ENCODE measurements around the gene TPRG1L.
A peak's percentile ranks its signal among the peaks of the same experiment; 100 is the strongest.

TPRG1L gene

DNA sequence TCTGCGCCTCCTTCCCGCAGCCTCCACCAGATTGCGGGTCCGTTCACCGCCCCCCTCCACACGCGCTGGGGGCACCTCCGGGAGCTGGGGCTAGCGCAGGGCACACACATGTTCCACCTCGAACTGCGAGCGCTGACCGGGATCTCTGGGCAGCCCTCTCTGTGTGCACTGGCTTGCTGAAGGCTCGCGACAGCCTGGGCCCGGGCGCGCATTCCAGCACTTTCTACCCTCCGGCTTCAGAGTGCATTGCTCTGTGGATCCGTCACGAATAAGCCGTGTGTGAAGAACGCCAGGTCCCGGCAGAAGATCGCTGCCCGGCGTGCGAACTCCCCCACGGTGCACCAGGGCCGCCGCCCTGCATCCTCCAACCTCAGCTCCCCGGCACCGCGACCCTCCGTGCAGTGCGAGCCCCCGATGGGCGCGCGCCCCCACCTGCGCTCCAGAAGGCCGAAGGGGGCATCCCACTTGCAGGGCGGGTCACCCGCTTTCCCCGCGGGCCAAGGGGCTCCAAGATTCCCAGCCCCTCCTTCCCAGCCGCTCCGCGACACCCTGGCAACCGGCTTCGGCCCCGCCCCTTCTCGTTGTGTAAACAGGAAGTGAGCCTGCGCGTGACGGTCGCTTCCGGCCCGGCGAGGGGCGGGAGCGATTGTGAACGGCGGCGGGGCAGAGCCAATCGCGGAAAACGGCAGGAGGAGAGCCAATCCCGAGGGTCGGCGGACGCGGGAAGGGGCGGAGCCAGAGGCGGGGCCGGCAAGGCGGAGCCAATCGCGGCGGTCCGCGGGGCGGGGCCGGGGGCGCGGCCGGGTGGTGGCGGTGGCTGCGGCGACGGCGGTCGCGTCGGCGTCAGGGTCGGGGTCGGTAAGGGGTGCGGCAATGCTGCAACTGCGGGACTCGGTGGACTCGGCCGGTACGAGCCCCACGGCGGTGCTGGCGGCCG, at the start of gene TPRG1L:
TSS of gene TPRG1L (plus strand) at position 816 of the 937 bp plus-strand sequence. CDS start at position 874, 58 bp downstream.
- Histone ChIP-seq H3K27ac (ENCODE audit: extremely low read depth, low read depth, low read length) (no peak within 1 kb of the TSS; the same call in 1 of the 2 replicates), H3K9me3 (ENCODE audit: control insufficient read depth, insufficient read depth, low read depth, low read length) (no peaks in the 10 kb centered on the region), H3K4me1 (ENCODE audit: control insufficient read depth, insufficient read depth, low read length) (no peaks in the 10 kb centered on the region), H3K4me3 (ENCODE audit: low read depth, low read length) (peak within 1 kb of the TSS; percentile 95), H3K36me3 (ENCODE audit: control insufficient read depth in 2 of 2, insufficient read depth in 1 of 2, low read length in 2 of 2) (peaks cover 11 to 27% of the 10 kb centered on the region in 2 experiments)
- ChIA-PET CTCF (interaction anchor here (0.6 to 2.0 kb wide), 3 partner anchors 9 to 122 kb away, joined by 3 to 11 read pairs (median 4); no protein-coding TSS in a partner anchor), POLR2A (no interaction called here)
- peak; percentile 69 for TF ChIP-seq ZNF335 (tag by site-specific recombination; conservative IDR thresholded peaks at IDR 0.05)
- no peak for TF ChIP-seq ZNF514 (tag by site-specific recombination; IDR thresholded peaks at IDR 0.05)
- TF ChIP-seq, protein P1, sequence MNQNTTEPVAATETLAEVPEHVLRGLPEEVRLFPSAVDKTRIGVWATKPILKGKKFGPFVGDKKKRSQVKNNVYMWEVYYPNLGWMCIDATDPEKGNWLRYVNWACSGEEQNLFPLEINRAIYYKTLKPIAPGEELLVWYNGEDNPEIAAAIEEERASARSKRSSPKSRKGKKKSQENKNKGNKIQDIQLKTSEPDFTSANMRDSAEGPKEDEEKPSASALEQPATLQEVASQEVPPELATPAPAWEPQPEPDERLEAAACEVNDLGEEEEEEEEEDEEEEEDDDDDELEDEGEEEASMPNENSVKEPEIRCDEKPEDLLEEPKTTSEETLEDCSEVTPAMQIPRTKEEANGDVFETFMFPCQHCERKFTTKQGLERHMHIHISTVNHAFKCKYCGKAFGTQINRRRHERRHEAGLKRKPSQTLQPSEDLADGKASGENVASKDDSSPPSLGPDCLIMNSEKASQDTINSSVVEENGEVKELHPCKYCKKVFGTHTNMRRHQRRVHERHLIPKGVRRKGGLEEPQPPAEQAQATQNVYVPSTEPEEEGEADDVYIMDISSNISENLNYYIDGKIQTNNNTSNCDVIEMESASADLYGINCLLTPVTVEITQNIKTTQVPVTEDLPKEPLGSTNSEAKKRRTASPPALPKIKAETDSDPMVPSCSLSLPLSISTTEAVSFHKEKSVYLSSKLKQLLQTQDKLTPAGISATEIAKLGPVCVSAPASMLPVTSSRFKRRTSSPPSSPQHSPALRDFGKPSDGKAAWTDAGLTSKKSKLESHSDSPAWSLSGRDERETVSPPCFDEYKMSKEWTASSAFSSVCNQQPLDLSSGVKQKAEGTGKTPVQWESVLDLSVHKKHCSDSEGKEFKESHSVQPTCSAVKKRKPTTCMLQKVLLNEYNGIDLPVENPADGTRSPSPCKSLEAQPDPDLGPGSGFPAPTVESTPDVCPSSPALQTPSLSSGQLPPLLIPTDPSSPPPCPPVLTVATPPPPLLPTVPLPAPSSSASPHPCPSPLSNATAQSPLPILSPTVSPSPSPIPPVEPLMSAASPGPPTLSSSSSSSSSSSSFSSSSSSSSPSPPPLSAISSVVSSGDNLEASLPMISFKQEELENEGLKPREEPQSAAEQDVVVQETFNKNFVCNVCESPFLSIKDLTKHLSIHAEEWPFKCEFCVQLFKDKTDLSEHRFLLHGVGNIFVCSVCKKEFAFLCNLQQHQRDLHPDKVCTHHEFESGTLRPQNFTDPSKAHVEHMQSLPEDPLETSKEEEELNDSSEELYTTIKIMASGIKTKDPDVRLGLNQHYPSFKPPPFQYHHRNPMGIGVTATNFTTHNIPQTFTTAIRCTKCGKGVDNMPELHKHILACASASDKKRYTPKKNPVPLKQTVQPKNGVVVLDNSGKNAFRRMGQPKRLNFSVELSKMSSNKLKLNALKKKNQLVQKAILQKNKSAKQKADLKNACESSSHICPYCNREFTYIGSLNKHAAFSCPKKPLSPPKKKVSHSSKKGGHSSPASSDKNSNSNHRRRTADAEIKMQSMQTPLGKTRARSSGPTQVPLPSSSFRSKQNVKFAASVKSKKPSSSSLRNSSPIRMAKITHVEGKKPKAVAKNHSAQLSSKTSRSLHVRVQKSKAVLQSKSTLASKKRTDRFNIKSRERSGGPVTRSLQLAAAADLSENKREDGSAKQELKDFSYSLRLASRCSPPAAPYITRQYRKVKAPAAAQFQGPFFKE (tag by site-specific recombination; IDR thresholded peaks at IDR 0.05; ENCODE audit: borderline replicate concordance) = no peak
- peak; percentile 74 for TF ChIP-seq ZEB2 (tag by site-specific recombination; IDR thresholded peaks at IDR 0.05)
- no peak for TF ChIP-seq ZNF23 (tag by site-specific recombination; IDR thresholded peaks at IDR 0.05; ENCODE audit: borderline replicate concordance)
- TF ChIP-seq, protein P2, sequence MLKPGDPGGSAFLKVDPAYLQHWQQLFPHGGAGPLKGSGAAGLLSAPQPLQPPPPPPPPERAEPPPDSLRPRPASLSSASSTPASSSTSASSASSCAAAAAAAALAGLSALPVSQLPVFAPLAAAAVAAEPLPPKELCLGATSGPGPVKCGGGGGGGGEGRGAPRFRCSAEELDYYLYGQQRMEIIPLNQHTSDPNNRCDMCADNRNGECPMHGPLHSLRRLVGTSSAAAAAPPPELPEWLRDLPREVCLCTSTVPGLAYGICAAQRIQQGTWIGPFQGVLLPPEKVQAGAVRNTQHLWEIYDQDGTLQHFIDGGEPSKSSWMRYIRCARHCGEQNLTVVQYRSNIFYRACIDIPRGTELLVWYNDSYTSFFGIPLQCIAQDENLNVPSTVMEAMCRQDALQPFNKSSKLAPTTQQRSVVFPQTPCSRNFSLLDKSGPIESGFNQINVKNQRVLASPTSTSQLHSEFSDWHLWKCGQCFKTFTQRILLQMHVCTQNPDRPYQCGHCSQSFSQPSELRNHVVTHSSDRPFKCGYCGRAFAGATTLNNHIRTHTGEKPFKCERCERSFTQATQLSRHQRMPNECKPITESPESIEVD (tag by site-specific recombination; IDR thresholded peaks at IDR 0.05) = no peak
- peak; percentile 83 for TF ChIP-seq ZNF76 (tag by site-specific recombination; IDR thresholded peaks at IDR 0.05; ENCODE audit: borderline replicate concordance, low read depth)
- 0 out of 2 replicates have a peak, but pooled peaks have one; percentile 39 for TF ChIP-seq ZNF518A (tag by site-specific recombination; conservative IDR thresholded peaks at IDR 0.05; ENCODE audit: low read depth)
- no peak for TF ChIP-seq PRDM10 (tag by site-specific recombination; IDR thresholded peaks at IDR 0.05)
- TF ChIP-seq ZNF391 (tag by site-specific recombination; IDR thresholded peaks at IDR 0.05; ENCODE audit: borderline replicate concordance, low read depth) = peak; percentile 64; the same call in 1 of the 2 replicates
- peak; percentile 80 for TF ChIP-seq GLIS1 (tag by site-specific recombination; IDR thresholded peaks at IDR 0.05)
- TF ChIP-seq ZIC2 (tag by site-specific recombination; IDR thresholded peaks at IDR 0.05) = peak; percentile 37; the same call in 1 of the 2 replicates
- TF ChIP-seq, protein P3, sequence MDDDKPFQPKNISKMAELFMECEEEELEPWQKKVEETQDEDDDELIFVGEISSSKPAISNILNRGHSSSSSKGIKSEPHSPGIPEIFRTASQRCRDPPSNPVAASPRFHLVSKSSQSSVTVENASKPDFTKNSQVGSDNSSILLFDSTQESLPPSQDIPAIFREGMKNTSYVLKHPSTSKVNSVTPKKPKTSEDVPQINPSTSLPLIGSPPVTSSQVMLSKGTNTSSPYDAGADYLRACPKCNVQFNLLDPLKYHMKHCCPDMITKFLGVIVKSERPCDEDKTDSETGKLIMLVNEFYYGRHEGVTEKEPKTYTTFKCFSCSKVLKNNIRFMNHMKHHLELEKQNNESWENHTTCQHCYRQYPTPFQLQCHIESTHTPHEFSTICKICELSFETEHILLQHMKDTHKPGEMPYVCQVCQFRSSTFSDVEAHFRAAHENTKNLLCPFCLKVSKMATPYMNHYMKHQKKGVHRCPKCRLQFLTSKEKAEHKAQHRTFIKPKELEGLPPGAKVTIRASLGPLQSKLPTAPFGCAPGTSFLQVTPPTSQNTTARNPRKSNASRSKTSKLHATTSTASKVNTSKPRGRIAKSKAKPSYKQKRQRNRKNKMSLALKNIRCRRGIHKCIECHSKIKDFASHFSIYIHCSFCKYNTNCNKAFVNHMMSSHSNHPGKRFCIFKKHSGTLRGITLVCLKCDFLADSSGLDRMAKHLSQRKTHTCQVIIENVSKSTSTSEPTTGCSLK (tag by site-specific recombination; IDR thresholded peaks at IDR 0.05) = no peak
- no peak for TF ChIP-seq ZNF394 (tag by site-specific recombination; IDR thresholded peaks at IDR 0.05; ENCODE audit: borderline replicate concordance)
- TF ChIP-seq ZBTB7A (tag by site-specific recombination; IDR thresholded peaks at IDR 0.05; ENCODE audit: low read depth) = peak; percentile 76; the same call in 1 of the 2 replicates
- TF ChIP-seq ZBTB8A (tag by site-specific recombination; IDR thresholded peaks at IDR 0.05) = peak; percentile 40; the same call in 1 of the 2 replicates
